ENCODE measurements around the gene SLC4A8. TPM values are rescaled to one million over a fixed set of nuclear protein-coding genes. Genes with fewer than 3 reads are reported as not detected.

The SLC4A8 gene
- total and polyA plus RNA-seq, 9 of the 15 experiments (the other 6 are each of a cell fraction or from before 2014, with no cell fraction given), result 0.04 to 1.5 (median 0.12) TPM; not detected in 2

- H3K79me2 ChIP-seq (ENCODE audit: control insufficient read depth, insufficient read depth, low read length), result no peaks in the 10 kb centered on the region
- no peaks in the 10 kb centered on the region for H3K9me3 ChIP-seq (replicated peaks; ENCODE audit: control insufficient read depth, insufficient read depth, low read depth, low read length)
- H3K4me1 ChIP-seq (replicated peaks in 1 of 2; ENCODE audit: control insufficient read depth in 2 of 2, insufficient read depth in 2 of 2, low read length in 2 of 2), result peaks cover 0 to 9% of the 10 kb centered on the region in 2 experiments; a peak in 2 of 5 replicates
- in situ Hi-C loops (cut with MboI) (loop anchor here (25.0 kb wide), 1 partner anchor 591 kb away; the partner anchor contains the start of gene TAMALIN), intact Hi-C loops (cut with micrococcal nuclease) (loop anchor here (1.0 to 5.0 kb wide), 4 partner anchors 110 to 453 kb away; no protein-coding TSS in a partner anchor)
- FAIRE-seq (peak; percentile 91), DNase-seq (ENCODE audit: extremely low read depth in 1 of 4, low spot score in 3 of 4) (peak; percentile 44 to 76 (median 54)), ATAC-seq (peak; percentile 70)
- peaks cover 5% of the 10 kb centered on the region; the same call in 1 of the 2 replicates for H4K20me1 ChIP-seq (replicated peaks; ENCODE audit: control insufficient read depth, insufficient read depth, low read length)
- H3K9me1 ChIP-seq (ENCODE audit: control insufficient read depth, insufficient read depth, low read length), result no peaks in the 10 kb centered on the region
- peaks cover 5 to 10% of the 10 kb centered on the region in 2 experiments; a peak in 3 of 5 replicates for H3K27me3 ChIP-seq (ENCODE audit: control insufficient read depth in 2 of 2, insufficient read depth in 2 of 2, low read length in 2 of 2)
- no peaks in the 10 kb centered on the region for H3K36me3 ChIP-seq (ENCODE audit: control insufficient read depth, insufficient read depth, low read length)
- no peak overlapping the region for H3K4me2 ChIP-seq (ENCODE audit: insufficient read depth, low read length)
- H2AFZ ChIP-seq (ENCODE audit: low read depth, low read length), result no peak overlapping the region
- no peak overlapping the region for H3K4me3 ChIP-seq
- no TSS peak for BruUV-seq (replicated peaks)
- H3K27ac ChIP-seq (ENCODE audit: extremely low read depth, low read depth, low read length), result no peak overlapping the region
- 17% methylated on average over 5 of the region's 5 CpGs for WGBS (ENCODE audit: insufficient coverage, low coverage, missing lambda C conversion rate)
- no peak overlapping the region for H3K9ac ChIP-seq (ENCODE audit: insufficient read depth in 1 of 2, low read depth in 2 of 2, low read length in 2 of 2)
- ChIA-PET POLR2A (interaction anchor here (0.6 to 1.0 kb wide), 3 partner anchors 110 to 1107 kb away, joined by 3 to 4 read pairs (median 3); no protein-coding TSS in a partner anchor), CTCF (ENCODE audit: low intra/inter-chr PET ratio) (interaction anchor here (0.7 to 2.3 kb wide), 8 partner anchors 28 to 602 kb away, joined by 3 to 19 read pairs (median 4); no protein-coding TSS in a partner anchor)
- TF ChIP-seq, protein P1, sequence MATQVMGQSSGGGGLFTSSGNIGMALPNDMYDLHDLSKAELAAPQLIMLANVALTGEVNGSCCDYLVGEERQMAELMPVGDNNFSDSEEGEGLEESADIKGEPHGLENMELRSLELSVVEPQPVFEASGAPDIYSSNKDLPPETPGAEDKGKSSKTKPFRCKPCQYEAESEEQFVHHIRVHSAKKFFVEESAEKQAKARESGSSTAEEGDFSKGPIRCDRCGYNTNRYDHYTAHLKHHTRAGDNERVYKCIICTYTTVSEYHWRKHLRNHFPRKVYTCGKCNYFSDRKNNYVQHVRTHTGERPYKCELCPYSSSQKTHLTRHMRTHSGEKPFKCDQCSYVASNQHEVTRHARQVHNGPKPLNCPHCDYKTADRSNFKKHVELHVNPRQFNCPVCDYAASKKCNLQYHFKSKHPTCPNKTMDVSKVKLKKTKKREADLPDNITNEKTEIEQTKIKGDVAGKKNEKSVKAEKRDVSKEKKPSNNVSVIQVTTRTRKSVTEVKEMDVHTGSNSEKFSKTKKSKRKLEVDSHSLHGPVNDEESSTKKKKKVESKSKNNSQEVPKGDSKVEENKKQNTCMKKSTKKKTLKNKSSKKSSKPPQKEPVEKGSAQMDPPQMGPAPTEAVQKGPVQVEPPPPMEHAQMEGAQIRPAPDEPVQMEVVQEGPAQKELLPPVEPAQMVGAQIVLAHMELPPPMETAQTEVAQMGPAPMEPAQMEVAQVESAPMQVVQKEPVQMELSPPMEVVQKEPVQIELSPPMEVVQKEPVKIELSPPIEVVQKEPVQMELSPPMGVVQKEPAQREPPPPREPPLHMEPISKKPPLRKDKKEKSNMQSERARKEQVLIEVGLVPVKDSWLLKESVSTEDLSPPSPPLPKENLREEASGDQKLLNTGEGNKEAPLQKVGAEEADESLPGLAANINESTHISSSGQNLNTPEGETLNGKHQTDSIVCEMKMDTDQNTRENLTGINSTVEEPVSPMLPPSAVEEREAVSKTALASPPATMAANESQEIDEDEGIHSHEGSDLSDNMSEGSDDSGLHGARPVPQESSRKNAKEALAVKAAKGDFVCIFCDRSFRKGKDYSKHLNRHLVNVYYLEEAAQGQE (IDR thresholded peaks at IDR 0.05; ENCODE audit: borderline replicate concordance), result peak; percentile 73; the same call in 1 of the 2 replicates
- TF ChIP-seq, protein P1 (CRISPR knock-in tag; IDR thresholded peaks at IDR 0.05; ENCODE audit: low read depth), result no peak
- TF ChIP-seq BACH1 (tag; IDR thresholded peaks at IDR 0.05), result no peak
- TF ChIP-seq RB1 (IDR thresholded peaks at IDR 0.05; ENCODE audit: low read depth), result 0 out of 2 replicates have a peak, but pooled peaks have one; percentile 33
- no peak for TF ChIP-seq MCM3 (IDR thresholded peaks at IDR 0.05)
- TF ChIP-seq, protein P2, sequence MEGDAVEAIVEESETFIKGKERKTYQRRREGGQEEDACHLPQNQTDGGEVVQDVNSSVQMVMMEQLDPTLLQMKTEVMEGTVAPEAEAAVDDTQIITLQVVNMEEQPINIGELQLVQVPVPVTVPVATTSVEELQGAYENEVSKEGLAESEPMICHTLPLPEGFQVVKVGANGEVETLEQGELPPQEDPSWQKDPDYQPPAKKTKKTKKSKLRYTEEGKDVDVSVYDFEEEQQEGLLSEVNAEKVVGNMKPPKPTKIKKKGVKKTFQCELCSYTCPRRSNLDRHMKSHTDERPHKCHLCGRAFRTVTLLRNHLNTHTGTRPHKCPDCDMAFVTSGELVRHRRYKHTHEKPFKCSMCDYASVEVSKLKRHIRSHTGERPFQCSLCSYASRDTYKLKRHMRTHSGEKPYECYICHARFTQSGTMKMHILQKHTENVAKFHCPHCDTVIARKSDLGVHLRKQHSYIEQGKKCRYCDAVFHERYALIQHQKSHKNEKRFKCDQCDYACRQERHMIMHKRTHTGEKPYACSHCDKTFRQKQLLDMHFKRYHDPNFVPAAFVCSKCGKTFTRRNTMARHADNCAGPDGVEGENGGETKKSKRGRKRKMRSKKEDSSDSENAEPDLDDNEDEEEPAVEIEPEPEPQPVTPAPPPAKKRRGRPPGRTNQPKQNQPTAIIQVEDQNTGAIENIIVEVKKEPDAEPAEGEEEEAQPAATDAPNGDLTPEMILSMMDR (IDR thresholded peaks at IDR 0.05 in 2 of 3, conservative IDR thresholded peaks at IDR 0.05 in 1 of 3; ENCODE audit: insufficient read depth in 2 of 3, low read depth in 1 of 3, low read length in 3 of 3), result peak; percentile 80 to 91 (median 81)
- TF ChIP-seq RAD21 (CRISPR knock-in tag; conservative IDR thresholded peaks at IDR 0.05 in 1 of 2, IDR thresholded peaks at IDR 0.05 in 1 of 2), result peak; percentile 85 to 92
- 0 out of 2 replicates have a peak, but pooled peaks have one; percentile 21 for TF ChIP-seq ZNF133 (CRISPR knock-in tag; IDR thresholded peaks at IDR 0.05)
- TF ChIP-seq ZBED1 (IDR thresholded peaks at IDR 0.05), result no peak
- no peak for TF ChIP-seq ZFPM2 (CRISPR knock-in tag; IDR thresholded peaks at IDR 0.05)
- TF ChIP-seq SMC3 (conservative IDR thresholded peaks at IDR 0.05; ENCODE audit: insufficient read depth, low read depth, low read length), result peak; percentile 71; the same call in 1 of the 2 replicates
Observed at GRCh38 chr12:51421266-51421884, 3.3 kb upstream of the SLC4A8 start.

All from K562 (cell line).